Glutamatergic neuron (in vitro differentiated cells): ENCODE measurements around the gene GPR22. TPM values are rescaled to one million over a fixed set of nuclear protein-coding genes. Genes with fewer than 3 reads are reported as not detected.

Source experiments
- DNase-seq: peaks from one replicate; pipeline ENCODE4 v3.0.0; 2022
- H3K27ac Mint-ChIP-seq: one replicate; pipeline ENCODE4 v1.8.0; 2020; ENCODE audit warnings: mild to moderate bottlenecking, mixed read lengths, inconsistent platforms; ENCODE audit not compliant: unreplicated experiment
- H3K27me3 Mint-ChIP-seq: one replicate; pipeline ENCODE4 v1.8.0; 2020; ENCODE audit warnings: mild to moderate bottlenecking, moderate library complexity, mixed read lengths, inconsistent platforms; ENCODE audit not compliant: unreplicated experiment
- H3K36me3 Mint-ChIP-seq: one replicate; pipeline ENCODE4 v1.8.0; 2020; ENCODE audit warnings: mild to moderate bottlenecking, mixed read lengths, inconsistent platforms; ENCODE audit not compliant: unreplicated experiment
- H3K4me1 Mint-ChIP-seq: one replicate; pipeline ENCODE4 v1.8.0; 2020; ENCODE audit warnings: mild to moderate bottlenecking, low read depth, mixed read lengths, inconsistent platforms; ENCODE audit not compliant: unreplicated experiment
- H3K4me3 Mint-ChIP-seq: one replicate; pipeline ENCODE4 v1.8.0; 2020; ENCODE audit warnings: mild to moderate bottlenecking, mixed read lengths, inconsistent platforms; ENCODE audit not compliant: unreplicated experiment
- H3K9me3 Mint-ChIP-seq: one replicate; pipeline ENCODE4 v1.8.0; 2020; ENCODE audit warnings: mild to moderate bottlenecking, moderate library complexity, mixed read lengths, inconsistent platforms; ENCODE audit not compliant: unreplicated experiment
- total RNA-seq: library from RNA; stranded (reverse); fragmentation: NEBNext Ultra II Directional; extraction: Animal tissue kit (Norgen Biotek cat#: 25700); gene quantifications from one replicate; pipeline ENCODE4 v1.2.1, GENCODE V29; 2021; ENCODE audit not compliant: unreplicated experiment
- TF ChIP-seq, protein P1 (sequence below): fragments of 200-600 bp; sonication (generic); IDR thresholded peaks from one replicate; pipeline ENCODE4 v1.5.0; 2021; ENCODE audit not compliant: partially characterized antibody, unreplicated experiment

Gene GPR22
- total RNA-seq, 1 donor from 2014 or later = not detected

GRCh38 chr7:107474104-107474521 is 4.3 kb downstream of the GPR22 start:
- Mint-ChIP-seq H3K9me3 (no peaks in the 10 kb centered on the region), H3K4me1 (peaks cover 16% of the 10 kb centered on the region), H3K27me3 (no peaks in the 10 kb centered on the region), H3K4me3 (no peak overlapping the region), H3K36me3 (no peaks in the 10 kb centered on the region), H3K27ac (no peak overlapping the region)
- TF ChIP-seq, protein P1, sequence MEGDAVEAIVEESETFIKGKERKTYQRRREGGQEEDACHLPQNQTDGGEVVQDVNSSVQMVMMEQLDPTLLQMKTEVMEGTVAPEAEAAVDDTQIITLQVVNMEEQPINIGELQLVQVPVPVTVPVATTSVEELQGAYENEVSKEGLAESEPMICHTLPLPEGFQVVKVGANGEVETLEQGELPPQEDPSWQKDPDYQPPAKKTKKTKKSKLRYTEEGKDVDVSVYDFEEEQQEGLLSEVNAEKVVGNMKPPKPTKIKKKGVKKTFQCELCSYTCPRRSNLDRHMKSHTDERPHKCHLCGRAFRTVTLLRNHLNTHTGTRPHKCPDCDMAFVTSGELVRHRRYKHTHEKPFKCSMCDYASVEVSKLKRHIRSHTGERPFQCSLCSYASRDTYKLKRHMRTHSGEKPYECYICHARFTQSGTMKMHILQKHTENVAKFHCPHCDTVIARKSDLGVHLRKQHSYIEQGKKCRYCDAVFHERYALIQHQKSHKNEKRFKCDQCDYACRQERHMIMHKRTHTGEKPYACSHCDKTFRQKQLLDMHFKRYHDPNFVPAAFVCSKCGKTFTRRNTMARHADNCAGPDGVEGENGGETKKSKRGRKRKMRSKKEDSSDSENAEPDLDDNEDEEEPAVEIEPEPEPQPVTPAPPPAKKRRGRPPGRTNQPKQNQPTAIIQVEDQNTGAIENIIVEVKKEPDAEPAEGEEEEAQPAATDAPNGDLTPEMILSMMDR = no peak
- DNase-seq = no peak

DNA sequence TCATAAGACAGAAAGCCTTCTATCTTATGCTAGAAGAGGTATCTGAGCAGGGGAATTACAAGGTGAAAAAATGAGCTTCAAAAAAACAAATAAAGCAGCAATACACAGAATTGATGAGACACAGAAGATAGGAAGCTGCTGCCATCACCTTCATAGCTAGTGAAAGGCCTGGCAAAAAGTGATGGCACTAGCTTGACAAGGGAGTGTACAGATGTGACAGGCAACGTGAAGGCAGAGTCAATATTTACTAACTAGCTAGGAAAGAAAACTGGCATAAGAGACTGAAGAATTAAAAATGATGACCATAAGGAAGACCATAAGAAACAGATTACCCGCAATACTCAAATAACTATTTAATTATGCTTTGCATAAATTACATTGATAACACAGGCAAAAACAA is 9.4 kb downstream of the GPR22 start:
- TF ChIP-seq, protein P1 = no peak
- Mint-ChIP-seq H3K36me3 (no peaks in the 10 kb centered on the region), H3K27ac (no peak overlapping the region), H3K9me3 (no peaks in the 10 kb centered on the region), H3K4me1 (peaks cover 9% of the 10 kb centered on the region), H3K27me3 (no peaks in the 10 kb centered on the region), H3K4me3 (no peak overlapping the region)
- no peak for DNase-seq

DNA sequence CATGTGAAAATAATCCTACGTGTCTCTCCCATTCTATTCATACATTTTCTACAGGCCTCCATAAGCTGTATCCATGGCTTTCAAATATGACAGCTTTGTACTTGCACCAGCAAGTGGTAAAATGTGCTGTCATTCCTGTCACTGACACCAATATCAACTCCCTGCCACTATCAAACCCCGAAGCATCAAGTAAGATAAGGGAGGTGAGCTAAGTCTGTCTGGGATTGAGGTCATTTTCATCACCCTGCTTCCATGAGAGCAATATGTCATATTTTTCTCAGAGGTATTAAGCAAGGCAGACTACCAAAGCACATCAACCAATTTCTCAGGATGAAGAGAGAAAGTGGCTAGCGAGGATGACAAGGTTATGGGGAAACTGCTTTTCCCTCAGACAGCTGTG is 11.1 kb downstream of the GPR22 start:
- no peaks in the 10 kb centered on the region for H3K9me3 Mint-ChIP-seq
- no peak for DNase-seq

GRCh38 chr7:107482571-107482970 is 12.7 kb downstream of the GPR22 start:
- DNase-seq = no peak
- Mint-ChIP-seq H3K36me3 (no peaks in the 10 kb centered on the region), H3K9me3 (no peaks in the 10 kb centered on the region), H3K4me1 (peaks cover 3% of the 10 kb centered on the region), H3K27me3 (no peaks in the 10 kb centered on the region), H3K27ac (no peak overlapping the region), H3K4me3 (no peak overlapping the region)
- TF ChIP-seq, protein P1 = no peak

More for the DNA sequence above, 11.1 kb downstream of the GPR22 start:
- Mint-ChIP-seq H3K4me1 (peaks cover 3% of the 10 kb centered on the region), H3K4me3 (no peak overlapping the region), H3K27me3 (no peaks in the 10 kb centered on the region), H3K36me3 (no peaks in the 10 kb centered on the region), H3K27ac (no peak overlapping the region)
- TF ChIP-seq, protein P1 = no peak

DNA sequence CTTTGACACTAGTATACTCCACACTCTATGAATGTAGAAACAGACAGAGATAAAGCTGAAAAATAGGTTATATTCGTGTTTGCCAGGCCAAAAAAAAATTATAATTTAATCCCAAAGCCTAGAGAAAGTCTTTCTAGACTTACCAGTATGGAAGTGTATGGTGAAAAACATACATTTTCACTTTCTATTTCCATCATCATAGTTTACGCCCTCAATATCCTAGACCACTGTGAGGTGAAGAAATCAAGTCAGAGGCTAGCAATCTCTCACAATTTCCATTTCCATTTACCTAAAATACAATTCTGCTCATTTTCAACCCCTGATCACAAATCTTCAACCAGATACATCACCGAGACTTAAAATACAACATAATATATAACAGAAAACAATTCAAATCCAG is 16.2 kb downstream of the GPR22 start:
- Mint-ChIP-seq H3K36me3 (no peaks in the 10 kb centered on the region), H3K4me3 (no peak overlapping the region), H3K9me3 (no peaks in the 10 kb centered on the region), H3K27me3 (no peaks in the 10 kb centered on the region), H3K27ac (no peak overlapping the region), H3K4me1 (peaks cover 3% of the 10 kb centered on the region)
- TF ChIP-seq, protein P1 = no peak
- DNase-seq = no peak
